ENCODE results near the gene CCNF. TPM values are rescaled to one million over a fixed set of nuclear protein-coding genes. Genes with fewer than 3 reads are reported as not detected.

Gene CCNF
- total and polyA plus RNA-seq, 2 of the 8 experiments (the other 6 are each of a cell fraction or from before 2014, with no cell fraction given) = 15.4 to 54.3 TPM

DNA sequence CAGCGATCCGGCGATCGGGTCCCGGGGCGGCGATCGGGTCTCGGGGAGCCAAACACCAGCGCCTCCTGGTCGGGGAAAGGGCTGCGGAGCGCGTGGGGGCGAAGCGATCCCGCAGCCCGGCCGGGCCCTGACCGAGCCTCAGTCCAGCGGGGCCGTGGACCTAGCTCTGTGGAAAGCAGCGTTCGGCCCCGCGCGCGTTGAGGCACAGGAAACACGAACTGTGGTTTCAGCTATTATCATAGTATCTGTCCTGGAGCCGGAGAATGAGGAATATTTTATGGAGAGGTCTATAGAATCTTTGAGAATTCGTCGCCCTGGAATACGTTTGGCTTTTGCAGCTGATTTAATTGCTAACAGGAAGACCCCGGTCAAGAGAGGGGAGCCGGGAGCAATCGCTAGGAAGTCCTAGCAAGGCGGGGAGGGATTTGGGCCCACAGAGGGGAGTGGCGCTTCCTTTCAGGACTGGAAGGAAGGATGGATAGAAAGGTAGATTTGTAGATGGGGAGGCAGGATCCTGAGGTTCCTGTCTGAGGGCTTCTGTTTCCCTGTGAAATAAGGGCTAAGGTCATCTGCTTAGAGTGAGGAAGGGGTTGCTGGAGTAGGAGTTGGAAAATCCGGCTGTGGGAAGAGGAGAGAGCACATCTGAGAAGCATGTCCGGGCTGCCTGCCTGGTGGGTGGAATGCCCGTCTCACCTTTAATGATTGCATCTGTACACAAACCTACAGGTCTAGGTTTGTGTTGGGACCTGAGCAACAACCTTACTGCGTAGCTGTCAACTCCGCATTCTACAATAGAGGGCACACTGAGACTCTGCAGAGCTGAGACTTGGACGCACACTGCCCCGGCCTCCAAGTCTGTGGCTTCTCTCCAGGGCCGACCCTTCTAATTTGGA, 770 bp downstream of the CCNF start:
- Histone ChIP-seq H4K5ac (ENCODE audit: insufficient read length, low read depth, low read length) (no peak overlapping the region), H4K8ac (ENCODE audit: extremely low read depth, insufficient read depth, low read length) (no peak overlapping the region), H2AK5ac (ENCODE audit: low read depth, low read length) (no peak overlapping the region), H2BK15ac (ENCODE audit: low read length) (no peak overlapping the region; the same call in 1 of the 2 replicates), H3K79me2 (ENCODE audit: control insufficient read depth in 1 of 2, insufficient read depth in 2 of 2, low read length in 2 of 2) (peaks cover 0 to 15% of the 10 kb centered on the region in 2 experiments; a peak in 2 of 4 replicates), H3K9ac (replicated peaks in 1 of 4; ENCODE audit: extremely low read depth in 1 of 4, low read depth in 3 of 4, low read length in 3 of 4) (peak overlapping the region; percentile 54 to 87 (median 64)), H2BK5ac (ENCODE audit: low read depth, low read length) (no peak overlapping the region), H3K14ac (ENCODE audit: insufficient read length) (no peak overlapping the region), H2BK120ac (replicated peaks; ENCODE audit: low read depth, low read length) (no peak overlapping the region), H4K20me1 (replicated peaks in 1 of 2; ENCODE audit: control insufficient read depth in 1 of 2, insufficient read depth in 2 of 2, low read length in 2 of 2) (peaks cover 8 to 11% of the 10 kb centered on the region in 2 experiments), H2AFZ (ENCODE audit: low read length) (no peak overlapping the region), H3K23me2 (ENCODE audit: low read depth, low read length) (peaks cover 12% of the 10 kb centered on the region; the same call in 1 of the 2 replicates), H3K4me3 (ENCODE audit: extremely low read depth in 1 of 4, insufficient read depth in 2 of 4, low read depth in 3 of 4, low read length in 4 of 4) (peak overlapping the region; percentile 75 to 99 (median 83)), H3K36me3 (ENCODE audit: control insufficient read depth in 2 of 4, insufficient read depth in 4 of 4, low read length in 3 of 4) (peaks cover 12 to 27% (median 21%) of the 10 kb centered on the region in 4 experiments), H3K56ac (replicated peaks; ENCODE audit: insufficient read length, low read depth, low read length) (no peak overlapping the region), H4K91ac (replicated peaks; ENCODE audit: insufficient read length, low read length) (no peak overlapping the region), H3K27ac (ENCODE audit: low read depth, low read length) (peak overlapping the region; percentile 43; the same call in 1 of the 2 replicates), H3K18ac (ENCODE audit: extremely low read depth, low read length) (no peak overlapping the region), H3K27me3 (replicated peaks in 1 of 4; ENCODE audit: control insufficient read depth in 3 of 4, extremely low read depth in 1 of 4, insufficient read depth in 3 of 4, low read length in 3 of 4) (peaks cover 0 to 9% (median 2%) of the 10 kb centered on the region in 4 experiments; a peak in 2 of 7 replicates), H3K9me3 (ENCODE audit: insufficient read depth in 2 of 2, low read depth in 1 of 2, low read length in 1 of 2) (no peaks in the 10 kb centered on the region), H3K79me1 (ENCODE audit: low read depth, low read length) (0 out of 2 replicates have a peak, but pooled peaks cover 6% of the 10 kb centered on the region), H3K23ac (ENCODE audit: insufficient read length) (no peak overlapping the region), H3K4me1 (replicated peaks in 1 of 4; ENCODE audit: control insufficient read depth in 3 of 4, insufficient read depth in 4 of 4, low read length in 3 of 4) (peaks cover 0 to 13% (median 6%) of the 10 kb centered on the region in 4 experiments; a peak in 5 of 7 replicates), H3K4me2 (ENCODE audit: insufficient read depth in 1 of 2, low read depth in 2 of 2, low read length in 2 of 2) (peak overlapping the region; percentile 51 to 79), H3K4ac (replicated peaks; ENCODE audit: insufficient read length, low read depth, low read length) (no peak overlapping the region), H2BK12ac (ENCODE audit: low read depth, low read length) (no peak overlapping the region), H2BK20ac (ENCODE audit: low read length) (no peak overlapping the region)
- POLR2A ChIA-PET (ENCODE audit: partially characterized antibody) = interaction anchor here (1.0 to 2.0 kb wide), 6 partner anchors 9 to 178 kb away, joined by 3 to 9 read pairs (median 5); partner anchors contain the start of genes ECI1 and TEDC2
- DNase-seq (ENCODE audit: low read depth in 1 of 2, low spot score in 2 of 2) = no peak
- WGBS, 2 experiments (ENCODE audit: extremely low coverage in 1 of 2, insufficient coverage in 1 of 2, insufficient read length in 1 of 2, insufficient replicate concordance in 2 of 2, low coverage in 1 of 2, low lambda C conversion rate in 2 of 2, missing lambda C conversion rate in 1 of 2) = 16% methylated on average over 42 of the region's 46 CpGs; no CpG with 5 or more reads in 1 of the 2 experiments
- CTCF ChIA-PET (ENCODE audit: partially characterized antibody) = interaction anchor here (0.9 to 1.5 kb wide), 8 partner anchors 10 to 156 kb away, joined by 3 to 5 read pairs (median 3); partner anchors contain the start of gene ABCA3
- FAIRE-seq = no peak
- TF ChIP-seq KDM4A (IDR thresholded peaks at IDR 0.05; ENCODE audit: low read depth, low read length, severe bottlenecking) (peak; percentile 15), PHF8 (conservative IDR thresholded peaks at IDR 0.05; ENCODE audit: low read depth, low read length) (no peak), SAP30 (IDR thresholded peaks at IDR 0.05; ENCODE audit: insufficient read depth, insufficient replicate concordance, low read length) (no peak), POLR2AphosphoS5 (IDR thresholded peaks at IDR 0.05; ENCODE audit: low read depth, low read length) (no peak), SP4 (IDR thresholded peaks at IDR 0.05; ENCODE audit: low read length) (no peak), EZH2 (IDR thresholded peaks at IDR 0.05; ENCODE audit: low read depth, low read length, severe bottlenecking) (no peak), SUZ12 (IDR thresholded peaks at IDR 0.05; ENCODE audit: low read length) (no peak; the same call in 1 of the 2 replicates), RAD21 (IDR thresholded peaks at IDR 0.05 in 1 of 2, conservative IDR thresholded peaks at IDR 0.05 in 1 of 2; ENCODE audit: low read depth in 2 of 2, low read length in 2 of 2) (peak in 1 of 2 experiments; percentile 6; a peak in 1 of 4 replicates)
- TF ChIP-seq, protein P1, sequence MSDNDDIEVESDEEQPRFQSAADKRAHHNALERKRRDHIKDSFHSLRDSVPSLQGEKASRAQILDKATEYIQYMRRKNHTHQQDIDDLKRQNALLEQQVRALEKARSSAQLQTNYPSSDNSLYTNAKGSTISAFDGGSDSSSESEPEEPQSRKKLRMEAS (IDR thresholded peaks at IDR 0.05) = no peak
